HG03135 (cell line): ENCODE results near the gene C1orf185.
"Not testable (repeated sequence)": the region's sequence is repeated elsewhere in the genome, so short reads cannot be mapped to it uniquely, and the experiment has no call there.

ENCODE experiments used
- ATAC-seq: cut with Tn5 transposase; IDR thresholded peaks from one replicate; pipeline ENCODE4 v1.9.1; 2021; ENCODE audit warnings: mild to moderate bottlenecking, moderate library complexity; ENCODE audit not compliant: unreplicated experiment

The C1orf185 gene

DNA sequence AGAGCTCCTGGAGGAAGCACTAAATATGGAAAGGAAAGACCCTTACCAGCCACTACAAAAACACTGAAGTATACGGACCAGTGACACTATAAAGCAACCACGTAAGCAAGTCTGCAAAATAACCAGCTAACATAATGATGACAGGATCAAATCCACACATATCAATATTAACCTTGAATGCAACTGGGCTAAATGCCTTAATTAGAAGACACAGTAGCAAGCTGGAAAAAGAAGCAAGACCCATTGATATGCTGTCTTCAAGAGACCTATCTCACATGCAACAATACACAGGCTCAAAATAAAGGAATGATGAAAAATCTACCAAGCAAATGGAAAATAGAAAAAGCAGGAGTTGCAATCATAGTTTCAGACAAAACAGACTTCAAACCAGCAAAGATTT, 31.0 kb downstream of the C1orf185 start:
- no peak for ATAC-seq

DNA sequence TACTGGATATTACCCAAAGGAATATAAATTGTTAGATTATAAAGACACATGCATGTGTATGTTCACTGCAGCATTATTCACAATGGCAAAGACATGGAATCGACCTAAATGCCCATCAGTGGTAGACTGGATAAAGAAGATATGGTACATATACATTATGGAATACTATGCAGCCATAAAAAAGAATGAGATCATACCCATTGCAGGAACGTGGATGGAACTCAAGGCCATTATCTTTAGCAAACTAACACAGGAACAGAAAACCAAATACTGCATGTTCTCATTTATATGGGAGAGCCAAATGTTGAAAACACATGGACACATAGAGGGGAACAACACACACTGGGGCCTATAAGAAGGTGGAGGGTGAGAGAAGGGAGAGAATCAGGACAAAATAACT, 35.7 kb downstream of the C1orf185 start:
- ATAC-seq, result not testable (repeated sequence)

DNA sequence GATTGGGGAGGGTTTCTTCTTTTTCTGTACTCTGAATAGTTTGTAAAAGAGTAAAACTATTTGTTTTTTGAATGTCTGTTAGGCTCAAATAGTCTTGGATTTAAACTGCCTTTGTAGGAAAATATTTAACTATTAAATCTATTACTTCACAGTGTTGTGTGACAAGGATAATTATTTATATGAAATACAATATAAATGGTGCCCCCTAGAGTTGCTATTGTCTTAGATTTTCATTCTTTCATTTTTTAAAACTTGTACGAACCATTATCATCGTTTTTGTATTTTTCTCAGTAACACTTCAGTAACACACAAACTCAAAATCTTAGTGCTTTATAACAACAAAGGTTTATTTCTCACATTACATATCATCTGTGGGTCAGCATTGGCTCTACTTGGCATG, 37.4 kb downstream of the C1orf185 start:
- no peak for ATAC-seq

DNA sequence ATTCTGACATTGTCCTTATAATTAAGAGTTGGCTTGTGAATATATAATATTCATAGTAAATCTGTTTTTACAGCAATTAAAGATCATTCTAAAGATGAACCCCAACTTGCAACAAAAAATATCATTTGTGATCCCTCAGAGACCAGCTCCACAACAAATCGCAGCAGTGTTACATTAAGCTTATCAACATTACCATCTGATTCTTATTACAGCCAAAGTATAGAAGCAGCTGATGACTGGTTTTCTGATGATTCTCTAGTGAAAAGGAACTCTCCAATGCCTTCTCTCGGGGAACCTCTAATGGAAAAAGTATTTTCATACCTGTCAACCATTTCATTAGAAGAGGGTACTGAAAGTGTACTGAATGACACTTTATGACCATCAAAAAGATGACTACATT, 45.4 kb downstream of the C1orf185 start:
- no peak for ATAC-seq

DNA sequence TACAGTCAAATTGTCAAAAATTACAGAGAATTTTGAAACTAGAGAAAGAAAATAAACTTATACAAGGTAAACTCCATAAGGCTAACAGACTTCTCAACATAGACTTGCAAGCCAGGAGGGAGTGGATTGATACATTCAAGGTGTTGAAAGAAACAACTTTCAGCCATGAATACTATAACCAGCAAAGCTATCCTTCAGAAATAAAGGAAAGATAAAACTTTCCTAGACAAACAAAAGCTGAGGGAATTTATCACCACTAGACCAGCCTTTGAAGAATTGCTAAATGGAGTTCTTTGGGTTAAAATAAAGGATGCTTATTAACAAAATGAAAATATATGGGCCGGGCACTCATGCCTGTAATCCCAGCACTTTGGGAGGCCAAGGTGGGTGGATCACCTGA, 52.7 kb downstream of the C1orf185 start:
- no peak for ATAC-seq

DNA sequence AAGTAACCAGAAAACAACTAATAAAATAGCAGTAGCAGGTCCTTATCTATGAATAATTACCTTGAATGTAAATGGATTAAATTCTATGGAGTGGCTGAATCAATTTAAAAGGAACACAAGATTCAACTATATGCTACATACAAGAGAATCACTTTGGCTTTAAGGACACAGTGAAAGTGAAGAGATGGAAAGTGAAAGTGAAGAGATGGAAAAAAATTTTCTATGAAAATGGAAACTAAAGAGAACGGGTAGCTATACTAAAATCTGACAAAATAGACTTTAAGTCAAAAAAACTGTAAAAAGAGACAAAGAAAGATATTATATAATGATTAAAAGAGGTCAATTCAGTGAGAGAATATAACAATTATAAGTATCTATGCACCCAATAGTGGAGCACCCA, 54.7 kb downstream of the C1orf185 start:
- ATAC-seq, result no peak

DNA sequence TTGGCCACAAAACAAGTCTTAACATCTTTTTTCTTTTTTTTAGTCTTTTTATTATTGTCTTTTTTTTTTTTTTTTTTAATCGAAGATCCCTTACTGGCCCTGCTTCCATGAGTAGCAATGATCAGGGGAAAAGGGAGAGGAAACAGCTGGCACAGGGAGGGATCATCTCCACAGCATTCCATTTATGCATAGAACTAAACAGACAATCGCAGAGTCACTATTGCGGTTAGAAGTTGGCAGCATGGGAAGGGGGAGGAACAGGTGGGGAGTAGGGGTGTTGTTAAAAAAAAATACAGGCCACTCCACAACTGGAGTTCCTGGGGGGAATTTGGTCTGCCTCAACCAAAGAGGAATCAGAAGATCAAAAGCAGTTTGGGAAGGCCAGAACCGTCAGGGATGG, 55.4 kb downstream of the C1orf185 start:
- ATAC-seq, result no peak

DNA sequence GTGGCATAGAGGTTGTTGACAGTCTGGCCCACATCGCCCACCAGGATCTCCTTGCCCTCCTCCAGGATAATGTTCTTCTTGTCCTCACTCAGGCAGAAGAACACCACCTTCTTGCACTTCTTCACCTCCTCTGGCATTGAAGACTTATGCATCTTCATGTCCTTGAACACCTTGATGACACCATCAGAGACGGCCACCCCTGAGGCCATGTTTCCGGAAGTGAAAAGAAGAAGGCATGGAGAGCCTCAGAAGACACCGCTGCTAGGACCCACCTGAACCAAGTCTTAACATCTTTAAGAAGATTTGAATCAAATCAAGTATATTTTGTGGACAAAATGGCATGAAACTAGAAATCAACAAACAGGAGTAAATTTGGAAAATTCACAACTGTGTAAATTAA, 56.2 kb downstream of the C1orf185 start:
- no peak for ATAC-seq

DNA sequence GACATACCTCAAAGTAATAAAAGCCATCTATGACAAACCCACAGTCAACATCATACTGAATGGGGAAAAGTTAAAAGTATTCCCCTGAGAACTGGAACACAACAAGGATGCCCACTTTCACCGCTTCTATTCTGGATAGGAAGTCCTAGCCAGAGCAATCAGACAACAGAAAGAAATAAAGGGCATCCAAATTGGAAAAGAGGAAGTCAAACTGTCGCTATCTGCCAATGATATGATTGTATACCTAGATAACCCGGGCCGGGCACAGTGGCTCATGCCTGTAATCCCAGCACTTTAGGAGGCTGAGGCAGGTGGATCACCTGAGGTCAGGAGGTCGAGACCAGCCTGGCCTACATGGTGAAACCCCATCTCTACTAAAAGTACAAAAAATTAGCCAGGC, 60.5 kb downstream of the C1orf185 start:
- not testable (repeated sequence) for ATAC-seq

DNA sequence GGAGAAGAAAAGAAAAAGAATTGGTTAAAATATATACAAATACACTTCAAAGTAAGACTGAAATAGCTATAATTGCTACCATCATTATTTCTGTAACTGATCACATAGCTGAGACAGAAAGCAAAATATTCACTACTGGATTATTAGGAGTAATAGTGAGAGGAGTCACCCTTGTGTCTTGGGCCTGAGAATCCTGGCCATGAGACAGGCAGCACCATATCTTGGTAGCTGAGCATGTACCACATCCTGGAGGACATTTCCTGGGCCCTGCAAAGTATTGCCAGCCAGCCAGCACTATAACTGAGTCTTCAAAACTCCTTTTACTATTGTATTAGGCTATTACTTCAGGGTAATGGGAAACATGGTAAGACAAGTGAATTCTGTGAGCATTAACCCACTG, 63.5 kb downstream of the C1orf185 start:
- ATAC-seq, result no peak

DNA sequence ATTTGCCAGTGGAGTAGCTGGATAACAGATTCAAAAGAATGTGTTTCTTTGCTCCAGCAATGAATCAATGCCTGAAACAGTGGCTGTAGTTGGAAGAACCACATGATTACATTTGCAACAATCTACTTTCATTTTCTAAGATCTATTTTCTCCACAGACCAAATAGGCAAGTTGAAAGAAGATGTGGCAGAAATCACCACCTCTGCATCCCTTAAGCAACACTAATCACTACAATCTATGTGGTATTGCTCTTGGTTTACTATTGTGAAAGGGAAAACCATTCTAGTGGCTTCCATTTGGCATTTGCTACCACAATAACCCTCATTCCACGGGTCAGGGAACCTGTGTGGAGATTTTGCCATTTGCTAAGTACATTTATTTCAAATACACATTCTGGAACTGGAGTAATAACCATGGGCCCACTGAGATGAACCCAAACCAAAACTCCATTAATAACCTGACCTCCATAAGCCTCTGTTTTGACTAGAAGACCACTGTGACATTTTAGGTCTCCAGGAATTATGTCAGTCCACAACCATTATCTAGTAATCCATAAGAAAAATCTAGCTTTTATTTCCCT, 66.3 kb downstream of the C1orf185 start:
- no peak for ATAC-seq

DNA sequence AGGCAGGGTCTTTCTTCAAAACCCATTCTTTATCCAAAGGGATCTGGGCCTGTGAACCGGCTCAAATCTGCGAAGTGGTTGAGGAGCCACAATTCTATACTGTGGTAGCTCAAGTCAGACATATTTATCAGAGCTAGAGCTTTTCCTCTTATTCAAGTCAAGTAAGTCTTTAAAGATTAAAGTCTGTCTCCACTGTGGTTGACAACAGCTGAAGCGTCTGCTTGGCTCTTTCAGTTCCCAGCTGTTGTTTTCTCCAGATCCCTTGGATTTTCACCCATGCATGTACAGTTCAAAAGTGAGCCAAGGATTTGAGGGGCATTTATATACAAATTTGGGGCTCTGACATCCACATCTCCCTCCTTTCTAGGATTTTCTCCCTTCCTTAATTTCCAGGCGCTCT, 66.9 kb downstream of the C1orf185 start:
- no peak for ATAC-seq

DNA sequence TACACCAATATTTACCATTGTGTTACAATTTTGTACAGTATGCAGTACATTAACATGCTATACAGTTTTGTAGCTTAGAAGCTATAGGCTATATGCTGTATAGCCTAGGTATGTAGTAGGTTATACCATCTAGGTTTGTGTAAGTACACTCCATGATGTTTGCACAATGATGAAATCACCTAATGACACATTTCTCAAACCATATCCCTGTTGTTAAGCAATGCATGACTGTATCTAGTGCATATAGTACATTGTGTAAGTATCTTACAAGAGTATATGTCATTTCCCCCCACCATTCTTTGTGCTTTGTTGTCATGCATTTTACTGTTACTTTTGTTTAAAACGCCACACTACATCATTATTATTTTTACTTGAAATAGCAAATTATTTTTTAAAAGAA, 68.3 kb downstream of the C1orf185 start:
- ATAC-seq, result no peak

DNA sequence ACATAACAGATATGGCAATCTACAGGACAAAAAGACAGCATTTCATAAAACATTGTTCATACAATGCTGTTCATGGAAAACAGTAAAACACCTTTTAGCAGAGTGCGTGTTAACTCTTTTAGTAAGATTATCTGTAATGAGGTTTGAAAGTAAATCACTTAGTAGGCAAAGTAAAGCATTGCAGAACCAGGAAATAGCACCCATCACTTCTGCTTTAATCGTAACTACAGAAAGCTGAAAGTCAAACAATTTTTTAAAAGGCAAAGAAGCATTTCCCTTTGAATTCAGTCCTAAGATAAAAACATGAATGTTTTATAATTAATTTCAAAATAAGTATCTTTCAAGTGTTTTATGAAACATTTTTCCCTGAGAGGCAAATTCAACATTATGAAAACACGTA, 70.8 kb downstream of the C1orf185 start:
- no peak for ATAC-seq

DNA sequence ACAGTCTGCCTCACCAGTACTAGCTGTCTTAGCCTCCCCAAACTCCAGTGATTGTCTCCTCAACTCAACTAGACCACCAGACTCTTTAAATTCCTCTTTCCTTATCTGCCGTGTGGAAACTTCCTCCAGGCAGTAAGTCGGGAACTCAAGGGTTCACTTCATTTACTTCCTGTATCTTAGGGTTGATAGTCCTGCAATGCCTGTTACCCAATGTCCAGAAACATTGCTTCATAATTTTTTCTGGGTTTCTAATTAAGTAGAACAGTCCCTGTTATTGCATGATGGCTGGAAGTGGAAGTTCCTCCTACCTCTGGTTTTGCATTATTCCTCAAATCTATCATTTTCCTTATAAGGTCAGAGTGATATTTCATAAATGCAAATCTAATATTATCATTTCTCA, 73.2 kb downstream of the C1orf185 start:
- ATAC-seq, result no peak

DNA sequence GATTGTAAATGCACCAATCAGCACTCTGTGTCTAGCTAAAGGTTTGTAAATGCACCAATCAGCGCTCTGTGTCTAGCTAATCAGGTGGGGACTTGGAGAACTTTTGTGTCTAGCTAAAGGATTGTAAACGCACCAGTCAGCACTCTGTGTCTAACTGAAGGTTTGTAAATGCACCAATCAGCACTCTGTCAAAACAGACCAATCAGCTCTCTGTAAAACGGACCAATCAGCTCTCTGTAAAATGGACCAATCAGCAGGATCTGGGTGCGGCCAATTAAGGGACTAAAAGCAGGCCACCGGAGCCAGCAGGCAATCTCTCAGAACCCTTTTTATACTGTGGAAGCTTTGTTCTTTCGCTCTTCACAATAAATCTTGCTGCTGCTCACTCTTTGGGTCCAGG, 76.0 kb downstream of the C1orf185 start:
- not testable (repeated sequence) for ATAC-seq

DNA sequence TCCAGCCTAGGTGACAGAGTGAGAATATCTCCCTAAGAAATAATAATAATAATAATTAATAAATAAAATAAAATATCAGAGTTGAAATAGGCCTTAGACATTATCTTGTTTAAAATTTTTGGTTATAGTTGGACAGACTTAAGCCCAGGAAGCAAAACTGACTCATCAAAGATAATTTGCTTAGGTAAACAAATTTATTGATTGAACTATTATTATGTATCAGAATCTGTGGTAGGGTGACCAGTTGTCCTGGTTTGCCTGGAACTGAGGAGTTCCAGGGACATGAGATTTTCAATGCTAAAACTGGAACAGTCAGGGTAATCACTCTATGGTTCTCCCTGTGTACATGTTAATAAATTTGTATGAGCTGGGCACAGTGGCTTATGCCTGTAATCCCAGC, 86.2 kb downstream of the C1orf185 start:
- ATAC-seq, result no peak

DNA sequence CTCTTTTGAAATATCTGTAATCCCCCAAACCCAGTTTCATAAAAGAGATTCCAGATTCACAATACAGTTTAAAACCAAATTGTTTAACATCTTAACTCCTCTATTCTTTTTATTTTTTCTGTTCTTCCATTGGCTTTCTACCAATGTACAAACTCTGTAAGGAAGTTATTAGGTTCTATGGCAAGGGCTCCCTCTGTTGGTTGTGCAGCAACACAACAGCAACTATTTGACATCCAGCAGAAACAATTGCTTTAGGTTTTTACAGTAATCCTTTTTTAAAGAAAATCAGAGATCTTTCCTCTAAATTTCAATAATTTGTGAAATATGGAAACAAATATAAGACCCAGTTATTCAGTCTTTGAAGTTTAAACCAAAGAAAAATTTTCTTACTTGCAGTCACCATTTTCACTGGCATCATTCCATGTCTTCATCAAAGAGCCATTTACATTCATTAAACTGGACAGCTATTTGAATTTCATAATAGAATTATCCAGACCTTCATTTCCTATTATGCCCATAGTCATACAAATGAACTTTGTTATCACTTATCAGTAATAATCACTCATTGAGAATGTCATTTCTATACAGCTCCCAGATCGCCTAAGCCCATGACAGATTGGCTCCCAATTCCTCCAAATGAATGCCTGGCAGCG, 87.5 kb downstream of the C1orf185 start:
- ATAC-seq, result no peak

DNA sequence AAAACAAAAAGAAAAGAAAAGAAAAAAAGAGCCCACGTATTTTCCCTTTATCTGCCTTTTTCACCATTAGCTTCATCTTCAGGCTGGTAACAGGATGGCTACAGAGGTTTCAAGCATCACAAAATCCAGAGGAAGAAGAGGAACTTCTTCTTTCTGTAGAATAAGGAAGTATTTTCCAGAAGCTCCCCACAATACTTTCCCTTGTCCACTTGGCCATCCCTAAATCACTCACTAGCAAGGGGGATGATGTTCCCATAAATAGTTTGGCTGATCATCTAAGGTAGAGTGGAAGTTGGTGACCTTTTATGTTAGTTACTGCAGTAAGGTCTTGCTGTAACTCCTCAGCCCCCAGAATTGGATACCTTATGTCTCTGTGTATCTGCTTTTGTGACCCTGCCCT, 88.9 kb downstream of the C1orf185 start:
- no peak for ATAC-seq

DNA sequence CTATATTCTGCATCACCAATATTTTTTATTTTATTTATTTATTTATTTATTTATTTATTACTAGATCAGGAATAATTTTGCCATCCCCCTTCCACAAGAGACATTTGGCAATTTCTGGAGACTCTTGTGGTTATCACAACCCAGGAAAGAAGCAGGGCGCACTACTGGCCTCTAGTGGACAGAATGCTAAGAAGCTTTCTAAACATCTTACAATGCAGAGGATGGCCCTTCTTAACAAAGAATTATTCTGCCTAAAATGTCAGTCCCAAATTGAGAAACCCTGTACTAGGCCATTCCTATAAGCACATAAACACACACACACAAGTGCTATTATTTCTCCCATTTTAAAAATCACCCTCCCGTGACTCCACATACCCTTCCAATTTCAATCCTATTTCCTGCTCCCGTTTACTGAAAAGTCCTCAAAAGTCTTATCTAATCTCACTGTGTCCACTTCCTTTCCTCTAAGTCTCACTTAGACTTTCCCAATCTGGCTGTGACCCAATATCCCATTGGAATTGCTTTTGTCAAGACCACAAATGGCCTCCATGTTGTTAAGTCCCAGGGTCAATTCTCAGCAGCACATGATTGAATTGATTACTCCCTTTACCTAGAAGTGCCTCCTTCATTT, 90.3 kb downstream of the C1orf185 start:
- ATAC-seq, result no peak

DNA sequence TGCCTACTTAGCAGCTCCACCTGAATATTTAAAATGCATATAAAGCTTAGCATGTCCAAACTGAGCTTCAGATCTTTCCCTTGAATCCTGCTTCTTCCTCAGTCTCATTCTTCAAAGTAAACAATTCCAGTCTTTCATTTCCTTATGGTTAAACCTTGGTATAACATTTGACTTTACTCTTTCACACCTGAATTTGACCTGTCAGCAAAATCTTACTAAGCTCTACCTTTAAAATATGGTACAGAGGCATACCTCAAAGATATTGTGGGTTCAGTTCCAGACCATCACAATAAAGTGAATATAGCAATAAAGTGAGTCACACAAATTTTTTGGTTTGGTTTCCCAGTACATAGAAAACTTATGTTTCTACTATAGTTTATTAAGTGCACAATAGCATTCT, 91.5 kb downstream of the C1orf185 start:
- no peak for ATAC-seq
